Astrocyte (in vitro differentiated cells and primary cell): Measurements from ENCODE around the gene BBS9. TPM values are rescaled to one million over a fixed set of nuclear protein-coding genes. Genes with fewer than 3 reads are reported as not detected.

ENCODE experiments used
- DNase-seq: peaks from one replicate; pipeline ENCODE4 v3.0.0-alpha.2; 2010; ENCODE audit warnings: low read depth
- FAIRE-seq: peaks from 2 replicates; lab custom pipeline; 2011; peaks lifted over from hg19 to GRCh38; lab: Jason Lieb, UNC
- H2AFZ ChIP-seq: 2 replicates; pipeline ENCODE4 v1.6.0; 2012; ENCODE audit warnings: low read depth, low read length, inconsistent platforms
- H3K27ac ChIP-seq: 2 replicates; pipeline ENCODE4 v1.5.1; 2011; ENCODE audit warnings: low read depth, low read length, inconsistent platforms
- H3K27me3 ChIP-seq: 2 replicates; pipeline ENCODE4 v1.6.0; 2011; ENCODE audit warnings: low read length, inconsistent platforms; ENCODE audit not compliant: insufficient read depth
- H3K36me3 ChIP-seq: 2 replicates; pipeline ENCODE4 v1.5.1; 2011; ENCODE audit warnings: low read length, inconsistent platforms; ENCODE audit not compliant: insufficient read depth
- H3K4me1 ChIP-seq: 2 replicates; pipeline ENCODE4 v1.5.1; 2011; ENCODE audit warnings: low read length, inconsistent platforms; ENCODE audit not compliant: insufficient read depth
- H3K4me2 ChIP-seq: 2 replicates; pipeline ENCODE4 v1.6.0; 2012; ENCODE audit warnings: low read length, inconsistent platforms
- H3K4me3 ChIP-seq: 2 replicates; pipeline ENCODE4 v1.5.1; 2011; ENCODE audit warnings: low read depth, mild to moderate bottlenecking, low read length, inconsistent platforms; ENCODE audit not compliant: insufficient read depth
- H3K79me2 ChIP-seq: 2 replicates; pipeline ENCODE4 v1.6.0; 2012; ENCODE audit warnings: mild to moderate bottlenecking, low read length, inconsistent platforms; ENCODE audit not compliant: insufficient read depth
- H3K9ac ChIP-seq: 2 replicates; pipeline ENCODE4 v1.6.0; 2012; ENCODE audit warnings: mild to moderate bottlenecking, low read length, inconsistent platforms
- H3K9me3 ChIP-seq: 2 replicates; pipeline ENCODE4 v1.5.1; 2012; ENCODE audit warnings: low read depth, mild to moderate bottlenecking, low read length, inconsistent platforms; ENCODE audit not compliant: insufficient read depth
- H4K20me1 ChIP-seq: 2 replicates; pipeline ENCODE4 v1.6.0; 2012; ENCODE audit warnings: low read length, inconsistent platforms; ENCODE audit not compliant: insufficient read depth
- H3K27ac Mint-ChIP-seq: one replicate; pipeline ENCODE4 v1.8.0; 2021; ENCODE audit warnings: mild to moderate bottlenecking, mixed read lengths; ENCODE audit not compliant: unreplicated experiment
- H3K27me3 Mint-ChIP-seq: one replicate; pipeline ENCODE4 v1.8.0; 2021; ENCODE audit warnings: low read depth, mixed read lengths; ENCODE audit not compliant: unreplicated experiment
- H3K36me3 Mint-ChIP-seq: one replicate; pipeline ENCODE4 v1.8.0; 2021; ENCODE audit warnings: low read depth, mixed read lengths; ENCODE audit not compliant: unreplicated experiment
- H3K4me1 Mint-ChIP-seq: one replicate; pipeline ENCODE4 v1.8.0; 2021; ENCODE audit warnings: low read depth, mixed read lengths; ENCODE audit not compliant: unreplicated experiment
- H3K4me3 Mint-ChIP-seq: one replicate; pipeline ENCODE4 v1.8.0; 2021; ENCODE audit warnings: mild to moderate bottlenecking, moderate library complexity, mixed read lengths; ENCODE audit not compliant: unreplicated experiment
- H3K9me3 Mint-ChIP-seq: one replicate; pipeline ENCODE4 v1.8.0; 2021; ENCODE audit warnings: mild to moderate bottlenecking, mixed read lengths; ENCODE audit not compliant: unreplicated experiment
- EZH2 ChIP-seq: IDR thresholded peaks from 2 replicates; pipeline ENCODE4 v1.6.1; 2012; ENCODE audit warnings: mild to moderate bottlenecking, low read length, inconsistent platforms; ENCODE audit not compliant: insufficient read depth
- total RNA-seq: library from RNA; stranded (reverse); gene quantifications from 2 replicates; pipeline ENCODE4 v1.2.1, GENCODE V29; 2021
- TF ChIP-seq, protein P1 (sequence below): IDR thresholded peaks from 2 replicates; pipeline ENCODE4 v1.5.1; 2011; ENCODE audit warnings: low read depth, mild to moderate bottlenecking, inconsistent platforms, low read length, moderate library complexity; ENCODE audit not compliant: insufficient read depth

Gene BBS9
- total RNA-seq, 1 donor from 2014 or later = 25.1 TPM

- Histone ChIP-seq H3K4me2 (no peak overlapping the region), H3K36me3 (no peaks in the 10 kb centered on the region), H3K4me1 (peaks cover 3% of the 10 kb centered on the region), H3K4me3 (no peak overlapping the region), H3K9ac (no peak overlapping the region), H2AFZ (no peak overlapping the region), H4K20me1 (no peaks in the 10 kb centered on the region), H3K9me3 (no peaks in the 10 kb centered on the region), H3K27me3 (no peaks in the 10 kb centered on the region), H3K79me2 (no peaks in the 10 kb centered on the region), H3K27ac (no peak overlapping the region)
- no peak for DNase-seq
- FAIRE-seq = no peak
- no peak for TF ChIP-seq EZH2
- TF ChIP-seq, protein P1, sequence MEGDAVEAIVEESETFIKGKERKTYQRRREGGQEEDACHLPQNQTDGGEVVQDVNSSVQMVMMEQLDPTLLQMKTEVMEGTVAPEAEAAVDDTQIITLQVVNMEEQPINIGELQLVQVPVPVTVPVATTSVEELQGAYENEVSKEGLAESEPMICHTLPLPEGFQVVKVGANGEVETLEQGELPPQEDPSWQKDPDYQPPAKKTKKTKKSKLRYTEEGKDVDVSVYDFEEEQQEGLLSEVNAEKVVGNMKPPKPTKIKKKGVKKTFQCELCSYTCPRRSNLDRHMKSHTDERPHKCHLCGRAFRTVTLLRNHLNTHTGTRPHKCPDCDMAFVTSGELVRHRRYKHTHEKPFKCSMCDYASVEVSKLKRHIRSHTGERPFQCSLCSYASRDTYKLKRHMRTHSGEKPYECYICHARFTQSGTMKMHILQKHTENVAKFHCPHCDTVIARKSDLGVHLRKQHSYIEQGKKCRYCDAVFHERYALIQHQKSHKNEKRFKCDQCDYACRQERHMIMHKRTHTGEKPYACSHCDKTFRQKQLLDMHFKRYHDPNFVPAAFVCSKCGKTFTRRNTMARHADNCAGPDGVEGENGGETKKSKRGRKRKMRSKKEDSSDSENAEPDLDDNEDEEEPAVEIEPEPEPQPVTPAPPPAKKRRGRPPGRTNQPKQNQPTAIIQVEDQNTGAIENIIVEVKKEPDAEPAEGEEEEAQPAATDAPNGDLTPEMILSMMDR = no peak
- Mint-ChIP-seq H3K27ac (no peak overlapping the region), H3K36me3 (peaks cover 5% of the 10 kb centered on the region), H3K27me3 (no peaks in the 10 kb centered on the region), H3K9me3 (peaks cover 3% of the 10 kb centered on the region), H3K4me3 (no peak overlapping the region), H3K4me1 (peaks cover 8% of the 10 kb centered on the region)
These were observed 61.4 kb downstream of the BBS9 start for GRCh38 chr7:33190688-33191304.

DNA sequence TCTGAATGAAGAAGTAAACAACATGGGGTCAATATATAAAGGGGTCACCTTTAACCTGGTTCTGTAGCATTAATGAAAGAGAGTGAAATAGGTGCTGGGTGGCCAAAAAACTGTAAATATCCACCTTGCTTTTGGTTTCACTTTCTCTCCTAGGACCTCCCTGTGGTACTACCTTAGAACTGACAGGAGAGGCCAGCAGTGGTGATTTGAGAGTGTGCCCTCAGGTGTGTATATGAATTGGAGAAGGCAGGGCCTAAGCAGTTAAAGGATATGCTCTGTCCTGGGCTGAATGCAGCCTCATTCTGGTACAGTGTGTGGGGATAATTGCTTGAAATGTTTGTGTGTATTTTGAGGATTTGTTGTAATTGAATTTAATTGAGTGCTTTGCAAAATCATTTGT is 62.0 kb downstream of the BBS9 start:
- H3K36me3 ChIP-seq = no peaks in the 10 kb centered on the region
- peaks cover 3% of the 10 kb centered on the region for H3K9me3 Mint-ChIP-seq
- FAIRE-seq (no peak), DNase-seq (no peak)
- no peaks in the 10 kb centered on the region for H4K20me1 ChIP-seq
- H3K9ac ChIP-seq = no peak overlapping the region
- H3K27ac ChIP-seq = no peak overlapping the region
- H3K36me3 Mint-ChIP-seq = peaks cover 5% of the 10 kb centered on the region
- TF ChIP-seq, protein P1 = no peak
- TF ChIP-seq EZH2 = no peak
- H3K79me2 ChIP-seq = no peaks in the 10 kb centered on the region
- H3K9me3 ChIP-seq = no peaks in the 10 kb centered on the region
- H2AFZ ChIP-seq = no peak overlapping the region
- H3K4me1 Mint-ChIP-seq = peaks cover 7% of the 10 kb centered on the region
- H3K27me3 ChIP-seq = no peaks in the 10 kb centered on the region
- no peak overlapping the region for H3K27ac Mint-ChIP-seq
- H3K4me2 ChIP-seq = no peak overlapping the region
- H3K4me3 Mint-ChIP-seq = no peak overlapping the region
- no peaks in the 10 kb centered on the region for H3K4me1 ChIP-seq
- no peak overlapping the region for H3K4me3 ChIP-seq
- no peaks in the 10 kb centered on the region for H3K27me3 Mint-ChIP-seq

DNA sequence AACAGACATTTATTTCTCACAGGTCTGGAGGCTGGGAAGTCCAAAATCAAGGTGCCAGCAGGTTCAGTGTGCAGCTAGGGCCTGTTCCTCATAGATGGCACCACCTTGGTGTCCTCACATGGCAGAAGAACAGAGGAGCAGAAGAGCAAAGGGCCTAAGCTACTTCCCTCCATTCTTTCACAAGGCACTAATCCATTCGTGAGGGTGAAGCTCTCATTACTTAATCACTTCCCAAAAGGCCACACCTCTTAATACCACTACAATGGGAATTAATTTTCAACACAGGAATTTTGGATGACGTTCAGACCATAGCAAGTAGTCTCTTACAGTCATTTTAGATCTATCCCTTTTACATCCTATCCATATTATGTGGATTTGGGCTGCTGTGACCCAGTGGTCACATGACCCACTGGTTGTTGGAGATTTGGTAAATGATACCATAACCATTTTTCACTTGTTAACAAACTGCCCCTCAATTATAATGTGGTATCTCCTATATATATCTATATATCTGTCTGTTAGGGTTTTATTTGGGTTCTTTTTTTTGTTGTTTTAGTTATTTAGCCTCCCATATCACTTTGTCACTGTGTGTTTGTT is 63.4 kb downstream of the BBS9 start:
- Histone ChIP-seq H3K9me3 (no peaks in the 10 kb centered on the region), H3K4me1 (no peaks in the 10 kb centered on the region), H3K4me3 (no peak overlapping the region), H3K27me3 (no peaks in the 10 kb centered on the region), H3K4me2 (no peak overlapping the region), H4K20me1 (no peaks in the 10 kb centered on the region), H2AFZ (no peak overlapping the region), H3K36me3 (no peaks in the 10 kb centered on the region), H3K79me2 (no peaks in the 10 kb centered on the region), H3K9ac (no peak overlapping the region), H3K27ac (no peak overlapping the region)
- H3K4me3 Mint-ChIP-seq = no peak overlapping the region
- H3K9me3 Mint-ChIP-seq = peaks cover 3% of the 10 kb centered on the region
- DNase-seq (peak; percentile 8), FAIRE-seq (no peak)
- no peak overlapping the region for H3K27ac Mint-ChIP-seq
- TF ChIP-seq EZH2 = no peak
- TF ChIP-seq, protein P1 = no peak
- H3K36me3 Mint-ChIP-seq = peaks cover 5% of the 10 kb centered on the region
- H3K27me3 Mint-ChIP-seq = no peaks in the 10 kb centered on the region
- H3K4me1 Mint-ChIP-seq = peaks cover 7% of the 10 kb centered on the region
